Measurements from ENCODE around the gene MEF2B.

MEF2B gene

DNA sequence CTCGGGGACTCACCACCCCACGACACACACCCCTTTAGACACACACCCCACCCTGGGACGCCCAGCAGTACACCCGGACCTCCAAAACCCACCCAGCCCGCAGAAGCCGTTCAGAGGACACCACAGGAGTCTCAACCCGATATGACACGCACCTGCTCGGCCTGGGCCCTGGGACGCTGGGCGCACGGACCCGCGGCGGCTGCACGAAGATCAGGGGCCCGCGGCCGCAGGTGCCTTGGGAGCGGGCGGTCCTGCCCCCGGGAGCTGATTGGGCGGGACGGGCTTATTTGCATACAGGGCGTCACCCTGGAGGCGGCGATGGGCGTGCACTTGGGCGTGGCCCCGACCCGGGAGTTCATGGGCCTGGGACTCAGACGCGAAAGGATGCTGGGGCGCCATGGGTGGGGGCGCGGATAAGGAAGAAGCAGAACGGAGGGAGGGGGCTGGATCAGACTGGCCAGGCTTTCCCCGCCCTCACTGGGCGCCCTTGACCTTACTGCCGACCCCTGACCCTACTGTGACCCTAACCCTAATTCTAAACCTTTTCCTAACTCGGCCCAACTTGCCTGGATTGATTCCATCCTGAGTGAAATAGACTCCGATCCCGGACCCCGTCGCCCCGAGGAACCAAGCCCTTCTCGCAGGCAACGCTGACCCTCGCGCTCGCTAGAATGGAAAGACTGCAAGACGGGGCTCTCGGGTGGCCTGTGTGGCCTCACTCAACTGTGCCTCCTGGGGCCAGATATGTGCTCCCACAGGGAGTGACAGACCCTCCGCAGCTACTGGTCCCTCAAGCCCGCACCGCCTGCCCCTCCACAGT, at the start of gene MEF2B:
TSS of gene MEF2B (minus strand) at position 211 of the 820 bp plus-strand sequence. CDS start 19,528 bp downstream, outside the sequence.
- TF ChIP-seq, protein P1, sequence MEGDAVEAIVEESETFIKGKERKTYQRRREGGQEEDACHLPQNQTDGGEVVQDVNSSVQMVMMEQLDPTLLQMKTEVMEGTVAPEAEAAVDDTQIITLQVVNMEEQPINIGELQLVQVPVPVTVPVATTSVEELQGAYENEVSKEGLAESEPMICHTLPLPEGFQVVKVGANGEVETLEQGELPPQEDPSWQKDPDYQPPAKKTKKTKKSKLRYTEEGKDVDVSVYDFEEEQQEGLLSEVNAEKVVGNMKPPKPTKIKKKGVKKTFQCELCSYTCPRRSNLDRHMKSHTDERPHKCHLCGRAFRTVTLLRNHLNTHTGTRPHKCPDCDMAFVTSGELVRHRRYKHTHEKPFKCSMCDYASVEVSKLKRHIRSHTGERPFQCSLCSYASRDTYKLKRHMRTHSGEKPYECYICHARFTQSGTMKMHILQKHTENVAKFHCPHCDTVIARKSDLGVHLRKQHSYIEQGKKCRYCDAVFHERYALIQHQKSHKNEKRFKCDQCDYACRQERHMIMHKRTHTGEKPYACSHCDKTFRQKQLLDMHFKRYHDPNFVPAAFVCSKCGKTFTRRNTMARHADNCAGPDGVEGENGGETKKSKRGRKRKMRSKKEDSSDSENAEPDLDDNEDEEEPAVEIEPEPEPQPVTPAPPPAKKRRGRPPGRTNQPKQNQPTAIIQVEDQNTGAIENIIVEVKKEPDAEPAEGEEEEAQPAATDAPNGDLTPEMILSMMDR (IDR thresholded peaks at IDR 0.05; ENCODE audit: unreplicated experiment in 3 of 3), result no peak
- peak within 1 kb of the TSS; percentile 6 to 43 (median 40) for H3K27ac Mint-ChIP-seq
- H3K9me3 Mint-ChIP-seq, result no peaks in the 10 kb centered on the region
- peaks cover 29% of the 10 kb centered on the region for H3K4me1 Mint-ChIP-seq
- H3K4me3 Mint-ChIP-seq, result peak within 1 kb of the TSS; percentile 32 to 50 (median 46)
- peaks cover 5% of the 10 kb centered on the region for H3K27me3 Mint-ChIP-seq (ENCODE audit: low read depth)
- H3K36me3 Mint-ChIP-seq (ENCODE audit: low read depth), result no peaks in the 10 kb centered on the region

DNA sequence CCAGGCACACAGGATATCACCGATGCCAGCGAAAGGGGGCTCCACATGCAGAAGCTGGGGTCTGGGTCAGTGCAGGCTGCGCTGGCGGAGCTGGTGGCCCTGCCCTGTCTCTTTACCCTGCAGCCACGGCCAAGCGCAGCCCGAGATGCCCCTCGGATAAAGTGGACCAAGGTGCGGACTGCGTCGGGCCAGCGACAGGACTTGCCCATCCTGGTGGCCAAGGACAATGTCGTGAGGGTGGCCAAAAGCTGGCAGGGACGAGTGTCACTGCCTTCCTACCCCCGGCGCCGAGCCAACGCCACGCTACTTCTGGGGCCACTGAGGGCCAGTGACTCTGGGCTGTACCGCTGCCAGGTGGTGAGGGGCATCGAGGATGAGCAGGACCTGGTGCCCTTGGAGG, 48.8 kb upstream of the MEF2B start:
- H3K4me1 Mint-ChIP-seq, result no peaks in the 10 kb centered on the region
- no peaks in the 10 kb centered on the region for H3K9me3 Mint-ChIP-seq
- H3K36me3 Mint-ChIP-seq (ENCODE audit: low read depth), result no peaks in the 10 kb centered on the region
- no peak overlapping the region for H3K27ac Mint-ChIP-seq
- H3K4me3 Mint-ChIP-seq, result no peak overlapping the region
- TF ChIP-seq, protein P1 (IDR thresholded peaks at IDR 0.05; ENCODE audit: unreplicated experiment in 3 of 3), result no peak
- H3K27me3 Mint-ChIP-seq (ENCODE audit: low read depth), result peaks cover 70% of the 10 kb centered on the region

DNA sequence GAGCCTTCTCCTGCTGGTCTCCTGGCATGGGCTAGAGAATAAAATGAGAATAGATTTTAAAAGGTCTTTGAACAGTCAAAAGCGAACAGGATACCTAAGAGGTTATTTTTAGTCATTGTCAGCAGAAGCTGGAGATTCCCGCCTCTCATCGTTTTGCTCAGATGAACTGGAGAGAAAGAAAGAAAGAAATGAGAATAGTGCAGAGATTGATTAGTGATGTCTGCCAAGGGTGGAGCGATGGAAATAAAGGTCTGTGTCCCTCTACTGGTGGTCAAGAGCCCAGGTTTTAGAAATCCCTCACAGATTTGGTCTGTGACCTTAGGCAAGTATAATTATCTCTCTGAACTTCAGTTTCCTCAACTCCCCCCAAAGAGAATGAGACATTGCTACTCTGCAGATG, 47.0 kb upstream of the MEF2B start:
- Mint-ChIP-seq H3K36me3 (ENCODE audit: low read depth) (no peaks in the 10 kb centered on the region), H3K27me3 (ENCODE audit: low read depth) (peaks cover 71% of the 10 kb centered on the region), H3K4me3 (no peak overlapping the region), H3K4me1 (no peaks in the 10 kb centered on the region), H3K27ac (no peak overlapping the region), H3K9me3 (no peaks in the 10 kb centered on the region)
- TF ChIP-seq, protein P1 (IDR thresholded peaks at IDR 0.05; ENCODE audit: unreplicated experiment in 3 of 3), result no peak

DNA sequence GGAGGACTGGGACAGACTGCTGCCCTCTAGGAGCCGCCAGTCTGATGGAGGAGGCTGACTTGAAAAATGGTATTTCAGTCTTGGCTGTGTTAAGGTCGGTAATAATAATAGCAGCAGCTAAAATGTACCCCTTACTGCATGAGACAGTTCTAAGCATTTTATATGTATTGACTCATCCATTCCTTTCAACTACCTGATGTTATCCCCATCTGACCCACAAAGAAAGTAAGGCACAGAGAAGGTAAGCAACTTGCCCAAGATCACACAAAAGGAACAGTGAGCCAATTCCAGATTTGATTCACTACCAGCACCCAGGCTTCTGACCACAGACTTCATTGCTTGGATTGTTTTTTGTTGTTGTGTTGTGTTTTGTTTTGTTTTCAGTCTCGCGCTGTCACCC, 45.7 kb upstream of the MEF2B start:
- H3K4me3 Mint-ChIP-seq, result no peak overlapping the region
- TF ChIP-seq, protein P1 (IDR thresholded peaks at IDR 0.05; ENCODE audit: unreplicated experiment in 3 of 3), result no peak
- no peaks in the 10 kb centered on the region for H3K9me3 Mint-ChIP-seq
- no peak overlapping the region for H3K27ac Mint-ChIP-seq
- H3K36me3 Mint-ChIP-seq (ENCODE audit: low read depth), result no peaks in the 10 kb centered on the region
- no peaks in the 10 kb centered on the region for H3K4me1 Mint-ChIP-seq
- H3K27me3 Mint-ChIP-seq (ENCODE audit: low read depth), result peaks cover 78% of the 10 kb centered on the region

DNA sequence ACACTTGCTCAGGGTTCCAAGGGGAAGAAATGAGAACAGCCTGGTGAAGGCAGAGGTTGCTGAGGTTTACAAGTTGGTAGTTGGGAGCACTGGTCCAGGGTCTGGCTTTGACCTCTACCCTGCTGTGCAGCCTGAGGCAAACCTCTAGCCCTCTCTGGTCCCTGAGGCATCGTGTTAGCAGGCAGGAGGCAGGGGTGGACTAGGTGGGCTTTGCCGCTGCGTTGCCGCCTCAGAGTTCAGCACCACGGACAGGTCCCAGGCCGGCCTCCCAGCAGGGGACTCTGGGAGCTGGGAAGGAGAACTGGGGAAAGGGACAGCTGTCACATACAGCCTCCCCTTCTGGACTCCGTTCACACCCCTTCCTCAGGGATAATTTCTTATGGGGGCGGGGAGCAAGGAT, 44.8 kb upstream of the MEF2B start:
- Mint-ChIP-seq H3K27ac (no peak overlapping the region), H3K36me3 (ENCODE audit: low read depth) (no peaks in the 10 kb centered on the region), H3K9me3 (no peaks in the 10 kb centered on the region), H3K27me3 (ENCODE audit: low read depth) (peaks cover 81% of the 10 kb centered on the region), H3K4me3 (no peak overlapping the region), H3K4me1 (no peaks in the 10 kb centered on the region)
- TF ChIP-seq, protein P1 (IDR thresholded peaks at IDR 0.05; ENCODE audit: unreplicated experiment in 3 of 3), result no peak

DNA sequence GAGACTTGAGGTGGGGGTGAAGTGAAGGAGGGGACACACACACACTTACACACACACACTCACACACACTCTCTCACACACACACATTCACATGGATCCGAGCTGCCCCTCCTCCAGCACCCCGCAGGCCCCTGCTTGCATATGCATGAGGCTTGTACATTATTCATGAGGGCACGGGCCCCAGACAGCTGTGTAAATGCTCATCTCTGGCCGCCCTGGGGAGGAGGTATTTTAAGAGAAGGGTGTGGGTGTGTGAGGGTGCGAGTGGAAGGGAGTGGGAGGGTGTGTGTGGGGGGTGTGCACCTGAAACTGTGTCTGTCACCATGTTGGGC, 44.1 kb upstream of the MEF2B start:
- Mint-ChIP-seq H3K4me3 (peak overlapping the region in 1 of 3 experiments; percentile 16), H3K27ac (no peak overlapping the region), H3K36me3 (ENCODE audit: low read depth) (no peaks in the 10 kb centered on the region), H3K27me3 (ENCODE audit: low read depth) (peaks cover 85% of the 10 kb centered on the region), H3K4me1 (no peaks in the 10 kb centered on the region), H3K9me3 (no peaks in the 10 kb centered on the region)
- TF ChIP-seq, protein P1 (IDR thresholded peaks at IDR 0.05; ENCODE audit: unreplicated experiment in 3 of 3), result no peak

Data from nephron (organoid).